Measurements from ENCODE around the gene RANBP17. TPM values are rescaled to one million over a fixed set of nuclear protein-coding genes. Genes with fewer than 3 reads are reported as not detected.
A peak's percentile ranks its signal among the peaks of the same experiment; 100 is the strongest.

The RANBP17 gene
- total and polyA plus RNA-seq, 2 donors from 2014 or later, result 2.0 to 15.4 TPM

DNA sequence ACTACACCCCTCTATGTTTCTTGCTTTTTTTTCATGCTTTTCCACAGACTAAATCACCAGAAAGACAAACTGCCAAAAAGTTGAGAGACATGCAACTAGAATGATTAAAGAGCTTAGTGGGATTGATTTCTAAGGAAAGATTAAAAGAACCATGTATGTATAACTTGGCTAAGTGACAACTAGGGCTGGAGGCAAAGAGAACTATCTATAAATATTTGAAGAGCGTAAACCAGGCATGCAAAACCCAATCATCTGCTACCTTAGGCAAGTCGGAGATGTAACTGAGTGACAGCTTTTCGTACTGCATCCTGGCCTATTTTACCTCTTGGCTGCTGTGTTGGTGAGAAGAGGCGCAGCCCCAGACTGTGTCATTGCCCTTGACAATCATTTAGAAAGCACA, 326.2 kb downstream of the RANBP17 start:
- H3K9me3 ChIP-seq (ENCODE audit: control insufficient read depth in 2 of 3, insufficient read depth in 1 of 3, low read length in 3 of 3), result no peaks in the 10 kb centered on the region
- H3K27me3 ChIP-seq (ENCODE audit: control insufficient read depth, insufficient read depth, low read length), result no peaks in the 10 kb centered on the region
- H3K4me3 ChIP-seq (ENCODE audit: low read length in 3 of 3), result no peak overlapping the region
- TF ChIP-seq CTCF (IDR thresholded peaks at IDR 0.05; ENCODE audit: borderline replicate concordance, extremely low read depth, insufficient read depth), result no peak
- no peaks in the 10 kb centered on the region for H3K36me3 ChIP-seq (ENCODE audit: control insufficient read depth in 2 of 3, insufficient read depth in 3 of 3, low read length in 3 of 3)
- DNase-seq (no peak), FAIRE-seq (no peak)
- H3K4me1 ChIP-seq (ENCODE audit: control insufficient read depth in 2 of 3, insufficient read depth in 2 of 3, low read depth in 1 of 3, low read length in 3 of 3), result no peaks in the 10 kb centered on the region
- H3K9ac ChIP-seq (ENCODE audit: low read length in 3 of 3), result no peak overlapping the region
- H3K27ac ChIP-seq (ENCODE audit: low read depth in 2 of 2, low read length in 2 of 2), result no peak overlapping the region
- intact Hi-C loops (cut with DNase I), result no loop called here

- Histone ChIP-seq H3K4me3 (ENCODE audit: low read length in 3 of 3) (no peak overlapping the region), H3K27me3 (ENCODE audit: control insufficient read depth, insufficient read depth, low read length) (no peaks in the 10 kb centered on the region), H3K9me3 (ENCODE audit: control insufficient read depth in 2 of 3, insufficient read depth in 1 of 3, low read length in 3 of 3) (no peaks in the 10 kb centered on the region), H3K36me3 (ENCODE audit: control insufficient read depth in 2 of 3, insufficient read depth in 3 of 3, low read length in 3 of 3) (no peaks in the 10 kb centered on the region), H3K27ac (ENCODE audit: low read depth in 2 of 2, low read length in 2 of 2) (no peak overlapping the region), H3K4me1 (ENCODE audit: control insufficient read depth in 2 of 3, insufficient read depth in 2 of 3, low read depth in 1 of 3, low read length in 3 of 3) (no peaks in the 10 kb centered on the region), H3K9ac (ENCODE audit: low read length in 3 of 3) (no peak overlapping the region)
- DNase-seq (no peak), FAIRE-seq (no peak)
- TF ChIP-seq CTCF (IDR thresholded peaks at IDR 0.05; ENCODE audit: borderline replicate concordance, extremely low read depth, insufficient read depth), result no peak
- intact Hi-C loops (cut with DNase I), result no loop called here
Observed at GRCh38 chr5:171189442-171189841, 327.6 kb downstream of the RANBP17 start.

- FAIRE-seq (no peak), DNase-seq (no peak)
- H3K36me3 ChIP-seq (ENCODE audit: control insufficient read depth in 2 of 3, insufficient read depth in 3 of 3, low read length in 3 of 3), result no peaks in the 10 kb centered on the region
- H3K9ac ChIP-seq (ENCODE audit: low read length in 3 of 3), result no peak overlapping the region
- no peak overlapping the region for H3K27ac ChIP-seq (ENCODE audit: low read depth in 2 of 2, low read length in 2 of 2)
- no peak for TF ChIP-seq CTCF (IDR thresholded peaks at IDR 0.05; ENCODE audit: borderline replicate concordance, extremely low read depth, insufficient read depth)
- no peaks in the 10 kb centered on the region for H3K4me1 ChIP-seq (ENCODE audit: control insufficient read depth in 2 of 3, insufficient read depth in 2 of 3, low read depth in 1 of 3, low read length in 3 of 3)
- no peaks in the 10 kb centered on the region for H3K27me3 ChIP-seq (ENCODE audit: control insufficient read depth, insufficient read depth, low read length)
- intact Hi-C loops (cut with DNase I), result no loop called here
- no peaks in the 10 kb centered on the region for H3K9me3 ChIP-seq (ENCODE audit: control insufficient read depth in 2 of 3, insufficient read depth in 1 of 3, low read length in 3 of 3)
- no peak overlapping the region for H3K4me3 ChIP-seq (ENCODE audit: low read length in 3 of 3)
Observed at GRCh38 chr5:171192111-171192510, 330.3 kb downstream of the RANBP17 start.

DNA sequence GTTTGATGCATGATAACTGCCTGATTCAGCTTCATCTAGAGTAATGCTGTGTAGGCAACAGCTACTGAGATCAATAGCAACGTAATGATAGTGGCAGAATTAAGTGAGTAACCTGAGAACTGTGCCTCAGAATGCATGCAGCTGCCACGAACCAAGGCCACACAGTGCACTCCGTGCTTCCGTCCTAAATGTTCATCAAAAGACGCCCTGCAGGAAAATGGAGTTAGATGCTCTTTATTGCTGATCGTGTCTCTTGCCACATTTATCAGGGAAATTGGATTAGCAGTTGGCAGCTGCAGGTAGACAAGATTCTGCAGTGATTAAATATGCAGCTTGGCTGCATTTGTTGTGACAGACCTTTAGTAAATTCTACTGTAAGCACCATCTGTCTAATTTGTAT, 339.5 kb downstream of the RANBP17 start:
- no peaks in the 10 kb centered on the region for H3K9me3 ChIP-seq (ENCODE audit: control insufficient read depth in 2 of 3, insufficient read depth in 1 of 3, low read length in 3 of 3)
- no peak overlapping the region for H3K9ac ChIP-seq (ENCODE audit: low read length in 3 of 3)
- no peak for FAIRE-seq
- no peak overlapping the region for H3K27ac ChIP-seq (ENCODE audit: low read depth in 2 of 2, low read length in 2 of 2)
- TF ChIP-seq CTCF (IDR thresholded peaks at IDR 0.05; ENCODE audit: borderline replicate concordance, extremely low read depth, insufficient read depth), result no peak
- peak in 3 of 5 donors; percentile 13 for DNase-seq
- H3K36me3 ChIP-seq (ENCODE audit: control insufficient read depth in 2 of 3, insufficient read depth in 3 of 3, low read length in 3 of 3), result no peaks in the 10 kb centered on the region
- H3K4me3 ChIP-seq (ENCODE audit: low read length in 3 of 3), result no peak overlapping the region
- no peaks in the 10 kb centered on the region for H3K27me3 ChIP-seq (ENCODE audit: control insufficient read depth, insufficient read depth, low read length)
- no peaks in the 10 kb centered on the region for H3K4me1 ChIP-seq (ENCODE audit: control insufficient read depth in 2 of 3, insufficient read depth in 2 of 3, low read depth in 1 of 3, low read length in 3 of 3)
- intact Hi-C loops (cut with DNase I), result no loop called here
